ENCODE results near the gene ANO7. TPM values are rescaled to one million over a fixed set of nuclear protein-coding genes. Genes with fewer than 3 reads are reported as not detected.

ANO7 gene
- total and polyA plus RNA-seq, 2 of the 8 experiments (the other 6 are each of a cell fraction or from before 2014, with no cell fraction given), result 3.2 to 6.9 TPM

- TF ChIP-seq CHD7 (IDR thresholded peaks at IDR 0.05; ENCODE audit: insufficient replicate concordance, low read length) (no peak), RNF2 (IDR thresholded peaks at IDR 0.05; ENCODE audit: borderline replicate concordance, low read depth, low read length, missing control alignments, poor library complexity, severe bottlenecking) (no peak), RAD21 (IDR thresholded peaks at IDR 0.05 in 1 of 2, conservative IDR thresholded peaks at IDR 0.05 in 1 of 2; ENCODE audit: low read depth in 2 of 2, low read length in 2 of 2) (no peak), GTF2F1 (IDR thresholded peaks at IDR 0.05; ENCODE audit: borderline replicate concordance, low read depth, low read length) (no peak), MAFK (IDR thresholded peaks at IDR 0.05; ENCODE audit: low read depth, low read length) (no peak), BCL11A (IDR thresholded peaks at IDR 0.05; ENCODE audit: low read depth in 2 of 2, low read length in 2 of 2) (no peak), NRF1 (IDR thresholded peaks at IDR 0.05; ENCODE audit: low read depth, low read length) (no peak), JUN (IDR thresholded peaks at IDR 0.05; ENCODE audit: low read depth, low read length) (no peak), CHD1 (IDR thresholded peaks at IDR 0.05; ENCODE audit: low read depth, low read length) (no peak), RFX5 (IDR thresholded peaks at IDR 0.05; ENCODE audit: borderline replicate concordance, low read depth, low read length) (no peak), BACH1 (IDR thresholded peaks at IDR 0.05; ENCODE audit: low read length) (no peak)
These were observed 48.0 kb upstream of the ANO7 start (continued) for GRCh38 chr2:241140445-241140840.
